ENCODE results near the gene PHF21B. TPM values are rescaled to one million over a fixed set of nuclear protein-coding genes. Genes with fewer than 3 reads are reported as not detected.

Gene PHF21B
- total and polyA plus RNA-seq, 2 of the 8 experiments (the other 6 are each of a cell fraction or from before 2014, with no cell fraction given), result 19.3 to 68.1 TPM

GRCh38 chr22:44918925-44919392, 90.8 kb downstream of the PHF21B start:
- FAIRE-seq, result no peak
- CTCF ChIA-PET (ENCODE audit: partially characterized antibody), result interaction anchor here (0.7 to 2.9 kb wide), 5 partner anchors 15 to 99 kb away, joined by 3 to 9 read pairs (median 3); no protein-coding TSS in a partner anchor
- H3K4me2 ChIP-seq (ENCODE audit: insufficient read depth in 1 of 2, low read depth in 2 of 2, low read length in 2 of 2), result no peak overlapping the region

More at GRCh38 chr22:44918925-44919392, 90.8 kb downstream of the PHF21B start:
- H2BK20ac ChIP-seq (ENCODE audit: low read length), result no peak overlapping the region
- H3K23ac ChIP-seq (ENCODE audit: insufficient read length), result no peak overlapping the region
- H2BK12ac ChIP-seq (ENCODE audit: low read depth, low read length), result no peak overlapping the region
- H4K20me1 ChIP-seq (replicated peaks in 1 of 2; ENCODE audit: control insufficient read depth in 1 of 2, insufficient read depth in 2 of 2, low read length in 2 of 2), result peaks cover 3 to 7% of the 10 kb centered on the region in 2 experiments
- H4K8ac ChIP-seq (ENCODE audit: extremely low read depth, insufficient read depth, low read length), result no peak overlapping the region
- H3K18ac ChIP-seq (ENCODE audit: extremely low read depth, low read length), result no peak overlapping the region
- H4K5ac ChIP-seq (ENCODE audit: insufficient read length, low read depth, low read length), result no peak overlapping the region
- no peaks in the 10 kb centered on the region for H3K4me1 ChIP-seq (replicated peaks in 1 of 4; ENCODE audit: control insufficient read depth in 3 of 4, insufficient read depth in 4 of 4, low read length in 3 of 4)
- H2AK5ac ChIP-seq (ENCODE audit: low read depth, low read length), result no peak overlapping the region
- no peaks in the 10 kb centered on the region for H3K27me3 ChIP-seq (replicated peaks in 1 of 4; ENCODE audit: control insufficient read depth in 3 of 4, extremely low read depth in 1 of 4, insufficient read depth in 3 of 4, low read length in 3 of 4)
- H3K14ac ChIP-seq (ENCODE audit: insufficient read length), result no peak overlapping the region
- H3K9me3 ChIP-seq (ENCODE audit: insufficient read depth in 2 of 2, low read depth in 1 of 2, low read length in 1 of 2), result no peaks in the 10 kb centered on the region
- H3K36me3 ChIP-seq (ENCODE audit: control insufficient read depth in 2 of 4, insufficient read depth in 4 of 4, low read length in 3 of 4), result peaks cover 0 to 12% (median 7%) of the 10 kb centered on the region in 4 experiments; a peak in 6 of 8 replicates
- no peaks in the 10 kb centered on the region; a peak in 2 of 4 replicates for H3K79me2 ChIP-seq (ENCODE audit: control insufficient read depth in 1 of 2, insufficient read depth in 2 of 2, low read length in 2 of 2)
- H3K4me3 ChIP-seq (ENCODE audit: extremely low read depth in 1 of 4, insufficient read depth in 2 of 4, low read depth in 3 of 4, low read length in 4 of 4), result no peak overlapping the region
- no peak overlapping the region for H2BK120ac ChIP-seq (replicated peaks; ENCODE audit: low read depth, low read length)
- POLR2A ChIA-PET (ENCODE audit: partially characterized antibody), result no interaction called here
- no peak overlapping the region for H3K56ac ChIP-seq (replicated peaks; ENCODE audit: insufficient read length, low read depth, low read length)
- H2BK15ac ChIP-seq (ENCODE audit: low read length), result no peak overlapping the region
- H3K27ac ChIP-seq (ENCODE audit: low read depth, low read length), result no peak overlapping the region
- no peak overlapping the region for H2BK5ac ChIP-seq (ENCODE audit: low read depth, low read length)
- H2AFZ ChIP-seq (ENCODE audit: low read length), result no peak overlapping the region
- no peaks in the 10 kb centered on the region for H3K23me2 ChIP-seq (ENCODE audit: low read depth, low read length)
- peaks cover 3% of the 10 kb centered on the region; the same call in 1 of the 2 replicates for H3K79me1 ChIP-seq (ENCODE audit: low read depth, low read length)
- no peak for DNase-seq (ENCODE audit: low read depth in 1 of 2, low spot score in 2 of 2)
- TF ChIP-seq RAD21 (IDR thresholded peaks at IDR 0.05 in 1 of 2, conservative IDR thresholded peaks at IDR 0.05 in 1 of 2; ENCODE audit: low read depth in 2 of 2, low read length in 2 of 2) (no peak), GTF2F1 (IDR thresholded peaks at IDR 0.05; ENCODE audit: borderline replicate concordance, low read depth, low read length) (no peak), POU5F1 (IDR thresholded peaks at IDR 0.05; ENCODE audit: low read depth, low read length) (no peak), BACH1 (IDR thresholded peaks at IDR 0.05; ENCODE audit: low read length) (no peak), EZH2 (IDR thresholded peaks at IDR 0.05; ENCODE audit: low read depth, low read length, severe bottlenecking) (no peak), CHD2 (IDR thresholded peaks at IDR 0.05; ENCODE audit: low read length) (no peak)
- no peak overlapping the region for H4K91ac ChIP-seq (replicated peaks; ENCODE audit: insufficient read length, low read length)
- no peak overlapping the region for H3K9ac ChIP-seq (replicated peaks in 1 of 4; ENCODE audit: extremely low read depth in 1 of 4, low read depth in 3 of 4, low read length in 3 of 4)
- H3K4ac ChIP-seq (replicated peaks; ENCODE audit: insufficient read length, low read depth, low read length), result no peak overlapping the region
- 99% methylated on average over 8 of the region's 8 CpGs; no CpG with 5 or more reads in 1 of the 2 experiments for WGBS, 2 experiments (ENCODE audit: extremely low coverage in 1 of 2, insufficient coverage in 1 of 2, insufficient read length in 1 of 2, insufficient replicate concordance in 2 of 2, low coverage in 1 of 2, low lambda C conversion rate in 2 of 2, missing lambda C conversion rate in 1 of 2)

Data from H1 (cell line).